HepG2 (cell line): ENCODE data around the gene GPR176. TPM values are rescaled to one million over a fixed set of nuclear protein-coding genes. Genes with fewer than 3 reads are reported as not detected.

ENCODE experiments used
- ATAC-seq: fragments of 200-7000 bp; cut with Tn5 transposase; 3 replicates; pipeline ENCODE4 v1.9.1; 2020; ENCODE audit warnings: mild to moderate bottlenecking, moderate library complexity
- BruUV-seq: library from RNA; stranded (reverse); fragments of 400-500 nt; replicated peaks from 2 replicates; lab custom pipeline; 2021; lab: Mats Ljungman, UMichigan
- CTCF ChIA-PET: fragments of 300-600 bp; formaldehyde crosslinking; extraction: SDS; loops from one replicate; lab custom pipeline; 2021; ENCODE audit warnings: low total read pairs, inconsistent platforms, low intra/inter-chr PET ratio; lab: Yijun Ruan, JAX
- POLR2A ChIA-PET: fragments of 350-600 bp; sonication (Branson Sonifier 250); formaldehyde crosslinking; loops from one replicate; lab custom pipeline; 2020; ENCODE audit warnings: antibody characterized with exemption, inconsistent platforms; lab: Yijun Ruan, JAX
- DNase-seq: peaks from one replicate; pipeline ENCODE4 v3.0.0-alpha.2; 2015; ENCODE audit warnings: low spot score
- FAIRE-seq: peaks from 3 replicates; lab custom pipeline; 2011; peaks lifted over from hg19 to GRCh38; lab: Jason Lieb, UNC
- H2AFZ ChIP-seq: one replicate; pipeline ENCODE4 v1.6.1; 2011; ENCODE audit warnings: low read length, inconsistent platforms
- H3K27ac ChIP-seq: fragments of 300-600 bp; 3 replicates; pipeline ENCODE4 v1.8.0; 2011; ENCODE audit warnings: mixed run types, mild to moderate bottlenecking, mixed read lengths, low read length, inconsistent platforms; ENCODE audit not compliant: insufficient read depth; ENCODE audit errors: extremely low read length
- H3K27me3 ChIP-seq, 2 experiments: fragments of 200-600 bp in 1 of 2; 2 replicates in 1 of 2; 3 replicates in 1 of 2; pipeline versions ENCODE4 v1.6.0 to v1.8.0; 2011; ENCODE audit warnings: low read length in 2 of 2, mild to moderate bottlenecking in 2 of 2, moderate library complexity in 2 of 2, inconsistent platforms in 1 of 2; ENCODE audit not compliant: insufficient read depth in 2 of 2, control insufficient read depth in 1 of 2
- H3K36me3 ChIP-seq, 2 experiments: fragments of 200-600 bp in 1 of 2; replicated peaks in 1 of 2; 2 replicates in 1 of 2; 3 replicates in 1 of 2; pipeline versions ENCODE4 v1.5.1 to v1.8.0; 2011; ENCODE audit warnings: low read length in 2 of 2, inconsistent platforms in 1 of 2; ENCODE audit not compliant: insufficient read depth in 2 of 2, control insufficient read depth in 1 of 2
- H3K4me1 ChIP-seq: 2 replicates; pipeline ENCODE4 v1.5.1; 2012; ENCODE audit warnings: low read length, inconsistent platforms; ENCODE audit not compliant: insufficient read depth
- H3K4me2 ChIP-seq: 2 replicates; pipeline ENCODE4 v1.6.0; 2011; ENCODE audit warnings: low read depth, low read length, inconsistent platforms
- H3K4me3 ChIP-seq, 3 experiments: fragments of 200-600 bp in 1 of 3; sonication (generic), shearing (Covaris generic) in 1 of 3; replicated peaks in 1 of 3; 2 replicates each; pipeline ENCODE4 v1.5.1; 2011 to 2016; ENCODE audit warnings: low read length in 3 of 3, inconsistent platforms in 2 of 3, low read depth in 2 of 3, mild to moderate bottlenecking in 2 of 3, control low read depth in 1 of 3, mixed read lengths in 1 of 3; ENCODE audit not compliant: insufficient read depth in 1 of 3
- H3K79me2 ChIP-seq: one replicate; pipeline ENCODE4 v1.6.1; 2011; ENCODE audit warnings: low read length, inconsistent platforms; ENCODE audit not compliant: insufficient read depth
- H3K9ac ChIP-seq: 2 replicates; pipeline ENCODE4 v1.6.0; 2011; ENCODE audit warnings: mild to moderate bottlenecking, low read depth, low read length, inconsistent platforms; ENCODE audit not compliant: insufficient read depth
- H3K9me3 ChIP-seq: 2 replicates; pipeline ENCODE4 v1.5.1; 2012; ENCODE audit warnings: mild to moderate bottlenecking, low read length
- H4K20me1 ChIP-seq: 2 replicates; pipeline ENCODE4 v1.6.0; 2011; ENCODE audit warnings: inconsistent platforms, mild to moderate bottlenecking, low read length, moderate library complexity; ENCODE audit not compliant: insufficient read depth
- BRCA1 ChIP-seq: sonication (generic); formaldehyde crosslinking; IDR thresholded peaks from 2 replicates; pipeline ENCODE4 v1.4.0; 2020; ENCODE audit warnings: missing genetic modification reagents
- HCFC1 ChIP-seq: fragments of 150-350 bp; IDR thresholded peaks from 2 replicates; pipeline ENCODE4 v1.6.1; 2014; ENCODE audit warnings: low read depth, low read length
- ZBTB33 ChIP-seq: sonication (generic); formaldehyde crosslinking; IDR thresholded peaks from 2 replicates; pipeline ENCODE4 v1.4.0; 2020; ENCODE audit warnings: missing genetic modification reagents
- ZBTB34 ChIP-seq: sonication (generic); formaldehyde crosslinking; IDR thresholded peaks from 2 replicates; pipeline ENCODE4 v1.8.0; 2022; ENCODE audit warnings: mild to moderate bottlenecking, missing genetic modification reagents
- ZBTB44 ChIP-seq: sonication (generic); formaldehyde crosslinking; IDR thresholded peaks from 2 replicates; pipeline ENCODE4 v1.4.0; 2020; ENCODE audit warnings: missing genetic modification reagents
- ZNF784 ChIP-seq: sonication (generic); formaldehyde crosslinking; IDR thresholded peaks from 2 replicates; pipeline ENCODE4 v1.5.1; 2020; ENCODE audit warnings: missing genetic modification reagents, mild to moderate bottlenecking, borderline replicate concordance
- ZSCAN31 ChIP-seq: sonication (generic); formaldehyde crosslinking; IDR thresholded peaks from 2 replicates; pipeline ENCODE4 v1.5.0; 2020; ENCODE audit warnings: low read depth, mild to moderate bottlenecking, missing genetic modification reagents
- WGBS: methylation state at CpG from one replicate; pipeline ENCODE4 v1.1.6; 2017; ENCODE audit warnings: low lambda C conversion rate; 5-methylcytosine and 5-hydroxymethylcytosine counted together
- in situ Hi-C: cut with HindIII; loops from 2 replicates; pipeline ENCODE4 v1.10.0; 2017; ENCODE audit warnings: low pct_unique_long_range_greater_than_20kb; ENCODE audit not compliant: extremely low pct_ligation_motif_present
- intact Hi-C: fragments of 100-400 bp; cut with micrococcal nuclease; formaldehyde crosslinking; loops from one replicate; pipeline ENCODE4 v1.10.0; 2022; ENCODE audit not compliant: unreplicated experiment
- polyA plus RNA-seq, 8 experiments: library from polyadenylated mRNA; depleted of rRNA in 3 of 8; stranded (reverse) in 7 of 8; unstranded in 1 of 8; fragments of >200 nt; fragmentation: Illumina TruSeq in 4 of 8; extraction: Trizol in 4 of 8; gene quantifications; 2 replicates each; pipeline versions ENCODE4 v1.2.1 to v1.2.3, GENCODE V29; 2011 to 2016; ENCODE audit warnings: low read depth in 4 of 8, missing spikeins in 1 of 8, mixed read lengths in 1 of 8; ENCODE audit not compliant: insufficient read depth in 1 of 8
- total RNA-seq, 5 experiments: library from RNA; depleted of rRNA; stranded (reverse); fragments of >200 nt; fragmentation: Illumina TruSeq; extraction: Trizol; gene quantifications; 2 replicates each; pipeline ENCODE4 v1.2.3, GENCODE V29; 2016; ENCODE audit warnings: low read depth in 1 of 5

The GPR176 gene
- total and polyA plus RNA-seq, 2 of the 13 experiments (the other 11 are each of a cell fraction or from before 2014, with no cell fraction given) = 0.11 to 0.20 TPM

GRCh38 chr15:39961051-39961450, 41.0 kb upstream of the GPR176 start:
- no peak for DNase-seq
- no peak overlapping the region for H3K9ac ChIP-seq
- intact Hi-C loops (no loop called here), in situ Hi-C loops (no loop called here)
- FAIRE-seq = no peak
- no peaks in the 10 kb centered on the region for H3K4me1 ChIP-seq
- no peak overlapping the region for H3K4me3 ChIP-seq
- POLR2A ChIA-PET = no interaction called here
- CTCF ChIA-PET = no interaction called here
- no peaks in the 10 kb centered on the region for H4K20me1 ChIP-seq
- H3K27ac ChIP-seq = no peak overlapping the region
- H3K36me3 ChIP-seq = peaks cover 15 to 71% of the 10 kb centered on the region in 2 experiments
- no peaks in the 10 kb centered on the region for H3K27me3 ChIP-seq
- no peaks in the 10 kb centered on the region for H3K9me3 ChIP-seq
- H3K79me2 ChIP-seq = no peaks in the 10 kb centered on the region
- no peak overlapping the region for H3K4me2 ChIP-seq
- no peak for ATAC-seq
- 100% methylated on average over 1 of the region's 1 CpG for WGBS
- no peak overlapping the region for H2AFZ ChIP-seq
- no TSS peak for BruUV-seq
- TF ChIP-seq ZBTB34 (no peak), BRCA1 (no peak), ZBTB44 (CRISPR knock-in tag) (no peak), HCFC1 (no peak), ZNF784 (CRISPR knock-in tag) (no peak), ZSCAN31 (CRISPR knock-in tag) (no peak), ZBTB33 (CRISPR knock-in tag) (no peak)
